Chondrocyte (in vitro differentiated cells): ENCODE data around the gene SLC6A5. TPM values are rescaled to one million over a fixed set of nuclear protein-coding genes. Genes with fewer than 3 reads are reported as not detected.

Experiments
- DNase-seq: peaks from one replicate; pipeline ENCODE4 v3.0.0; 2021; ENCODE audit warnings: mixed read lengths, low spot score
- H3K27ac Mint-ChIP-seq: one replicate; pipeline ENCODE4 v1.8.0; 2021; ENCODE audit warnings: mild to moderate bottlenecking, moderate library complexity, mixed read lengths; ENCODE audit not compliant: unreplicated experiment
- H3K27me3 Mint-ChIP-seq: 2 replicates; pipeline ENCODE4 v1.8.0; 2021; ENCODE audit warnings: low read depth, mixed read lengths
- H3K36me3 Mint-ChIP-seq: 2 replicates; pipeline ENCODE4 v1.8.0; 2021; ENCODE audit warnings: low read depth, mixed read lengths
- H3K4me1 Mint-ChIP-seq: 2 replicates; pipeline ENCODE4 v1.8.0; 2021; ENCODE audit warnings: low read depth, mild to moderate bottlenecking, mixed read lengths
- H3K4me3 Mint-ChIP-seq: one replicate; pipeline ENCODE4 v1.8.0; 2021; ENCODE audit warnings: mild to moderate bottlenecking, moderate library complexity, mixed read lengths; ENCODE audit not compliant: unreplicated experiment
- H3K9me3 Mint-ChIP-seq: 2 replicates; pipeline ENCODE4 v1.8.0; 2021; ENCODE audit warnings: low read depth, mixed read lengths
- CTCF ChIP-seq: fragments of 200-600 bp; sonication (generic); IDR thresholded peaks from 2 replicates; pipeline ENCODE4 v1.5.0; 2021; ENCODE audit warnings: antibody characterized with exemption, mild to moderate bottlenecking, moderate library complexity
- total RNA-seq: library from RNA; stranded (reverse); gene quantifications from 3 replicates; pipeline ENCODE4 v1.2.1, GENCODE V29; 2021

The SLC6A5 gene
- total RNA-seq, 1 donor from 2014 or later, result not detected

- DNase-seq, result no peak
- peaks cover 17% of the 10 kb centered on the region for H3K27me3 Mint-ChIP-seq
- H3K27ac Mint-ChIP-seq, result no peak overlapping the region
- H3K36me3 Mint-ChIP-seq, result no peaks in the 10 kb centered on the region
- H3K4me3 Mint-ChIP-seq, result no peak overlapping the region
- H3K9me3 Mint-ChIP-seq, result no peaks in the 10 kb centered on the region
- H3K4me1 Mint-ChIP-seq, result no peaks in the 10 kb centered on the region
- TF ChIP-seq CTCF, result no peak
Measured at GRCh38 chr11:20590381-20590780, 9.0 kb upstream of the SLC6A5 start.

- DNase-seq, result no peak
- no peaks in the 10 kb centered on the region for H3K4me1 Mint-ChIP-seq
- no peak overlapping the region for H3K27ac Mint-ChIP-seq
- H3K9me3 Mint-ChIP-seq, result no peaks in the 10 kb centered on the region
- peaks cover 29% of the 10 kb centered on the region for H3K27me3 Mint-ChIP-seq
- no peaks in the 10 kb centered on the region for H3K36me3 Mint-ChIP-seq
- H3K4me3 Mint-ChIP-seq, result no peak overlapping the region
- no peak for TF ChIP-seq CTCF
Measured at GRCh38 chr11:20592741-20593140, 6.7 kb upstream of the SLC6A5 start.

GRCh38 chr11:20594274-20595061, 4.9 kb upstream of the SLC6A5 start:
- no peaks in the 10 kb centered on the region for H3K36me3 Mint-ChIP-seq
- no peaks in the 10 kb centered on the region for H3K4me1 Mint-ChIP-seq
- DNase-seq, result no peak
- H3K9me3 Mint-ChIP-seq, result no peaks in the 10 kb centered on the region
- H3K4me3 Mint-ChIP-seq, result no peak overlapping the region
- no peak overlapping the region for H3K27ac Mint-ChIP-seq
- no peak for TF ChIP-seq CTCF
- peaks cover 34% of the 10 kb centered on the region for H3K27me3 Mint-ChIP-seq

GRCh38 chr11:20595101-20595500, 4.3 kb upstream of the SLC6A5 start:
- DNase-seq, result no peak
- H3K9me3 Mint-ChIP-seq, result peaks cover 4% of the 10 kb centered on the region
- no peak overlapping the region for H3K27ac Mint-ChIP-seq
- H3K4me1 Mint-ChIP-seq, result no peaks in the 10 kb centered on the region
- H3K27me3 Mint-ChIP-seq, result peaks cover 41% of the 10 kb centered on the region
- no peak overlapping the region for H3K4me3 Mint-ChIP-seq
- H3K36me3 Mint-ChIP-seq, result peaks cover 2% of the 10 kb centered on the region
- TF ChIP-seq CTCF, result no peak

- no peak for TF ChIP-seq CTCF
- no peak overlapping the region for H3K4me3 Mint-ChIP-seq
- H3K27me3 Mint-ChIP-seq, result peaks cover 51% of the 10 kb centered on the region
Measured at GRCh38 chr11:20596205-20597153, 2.9 kb upstream of the SLC6A5 start.

More at GRCh38 chr11:20596205-20597153, 2.9 kb upstream of the SLC6A5 start:
- Mint-ChIP-seq H3K36me3 (peaks cover 2% of the 10 kb centered on the region), H3K4me1 (no peaks in the 10 kb centered on the region), H3K9me3 (peaks cover 4% of the 10 kb centered on the region), H3K27ac (no peak overlapping the region)
- no peak for DNase-seq
